Measurements from ENCODE around the gene VAMP1. TPM values are rescaled to one million over a fixed set of nuclear protein-coding genes. Genes with fewer than 3 reads are reported as not detected.

The VAMP1 gene
- total and polyA plus RNA-seq, 2 donors: 8.9 to 17.2 TPM

DNA sequence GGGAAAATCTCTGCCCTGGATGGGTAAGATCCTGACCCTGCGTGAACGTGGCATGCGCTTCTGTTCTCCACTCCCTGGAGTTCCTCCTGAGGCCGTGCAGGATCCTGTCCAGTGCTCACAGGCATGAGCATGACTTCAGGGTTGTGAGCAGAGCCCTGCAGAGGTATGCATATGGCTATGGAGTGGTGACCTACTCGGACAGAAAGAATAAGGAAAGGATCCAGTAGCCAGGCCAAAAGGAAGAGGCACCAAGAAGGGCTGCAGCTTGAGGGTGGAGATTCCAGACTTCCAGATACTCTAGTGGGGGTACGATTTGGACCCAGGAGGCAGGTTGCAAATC, 46.5 kb downstream of the VAMP1 start:
- no peaks in the 10 kb centered on the region for H3K9me3 ChIP-seq (ENCODE audit: control insufficient read depth in 2 of 2, insufficient read depth in 1 of 2, low read length in 1 of 2)
- peak overlapping the region in 1 of 2 donors; percentile 65 for H3K27ac ChIP-seq (ENCODE audit: low read depth in 1 of 2, low read length in 1 of 2)
- 79% methylated on average over 6 of the region's 6 CpGs for WGBS
- H3K27me3 ChIP-seq (ENCODE audit: control insufficient read depth in 2 of 2, insufficient read depth in 1 of 2, low read length in 1 of 2): no peaks in the 10 kb centered on the region
- no peaks in the 10 kb centered on the region for H3K36me3 ChIP-seq (ENCODE audit: control insufficient read depth in 2 of 2, insufficient read depth in 2 of 2, low read length in 1 of 2)
- peaks cover 24 to 41% of the 10 kb centered on the region in 2 donors for H3K4me1 ChIP-seq (ENCODE audit: control insufficient read depth in 2 of 2, insufficient read depth in 2 of 2, low read length in 2 of 2)
- no peak overlapping the region for H3K4me3 ChIP-seq (ENCODE audit: low read length in 2 of 2)
- DNase-seq (ENCODE audit: low read depth in 6 of 9, low spot score in 9 of 9): no peak

DNA sequence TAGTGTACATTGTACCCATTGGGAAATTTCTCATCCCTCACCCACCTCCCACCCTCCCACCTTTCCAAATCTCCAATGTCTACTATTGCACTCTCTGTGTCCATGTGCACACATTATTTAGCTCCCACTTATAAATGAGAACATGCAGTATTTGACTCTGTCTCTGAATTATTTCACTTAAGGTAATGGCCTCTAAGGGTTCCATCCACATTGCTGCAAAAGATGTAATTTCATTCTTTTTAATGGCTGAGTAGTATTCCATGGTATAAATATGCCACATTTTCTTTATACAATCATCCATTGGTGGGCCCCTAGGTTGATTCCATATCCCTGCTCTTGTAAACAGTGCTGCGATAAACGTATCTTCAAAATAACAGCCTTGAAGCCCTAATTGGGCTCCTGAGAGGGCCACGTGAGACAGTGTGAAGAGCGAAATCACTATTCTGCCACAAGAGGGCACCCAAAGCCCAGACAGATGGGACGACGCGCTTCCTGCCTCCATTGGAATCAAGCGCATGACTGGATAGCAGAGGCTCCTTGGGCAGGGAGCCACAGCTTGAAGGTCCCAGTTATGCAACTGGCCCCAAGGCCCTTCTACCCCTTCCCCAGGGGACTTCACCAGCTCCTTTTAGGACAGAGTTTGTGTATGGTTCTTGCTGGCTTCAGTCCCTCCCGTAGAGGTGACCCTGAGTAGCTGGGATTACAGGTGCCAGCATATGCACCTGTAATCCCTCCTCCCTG, 47.0 kb downstream of the VAMP1 start:
- H3K36me3 ChIP-seq (ENCODE audit: control insufficient read depth in 2 of 2, insufficient read depth in 2 of 2, low read length in 1 of 2): no peaks in the 10 kb centered on the region
- WGBS: 11% methylated on average over 9 of the region's 9 CpGs
- peak; percentile 65 to 97 (median 87) for DNase-seq (ENCODE audit: low read depth in 6 of 9, low spot score in 9 of 9)
- H3K4me1 ChIP-seq (ENCODE audit: control insufficient read depth in 2 of 2, insufficient read depth in 2 of 2, low read length in 2 of 2): peaks cover 24 to 41% of the 10 kb centered on the region in 2 donors
- peak overlapping the region in 1 of 2 donors; percentile 65 for H3K27ac ChIP-seq (ENCODE audit: low read depth in 1 of 2, low read length in 1 of 2)
- no peak overlapping the region for H3K4me3 ChIP-seq (ENCODE audit: low read length in 2 of 2)
- H3K27me3 ChIP-seq (ENCODE audit: control insufficient read depth in 2 of 2, insufficient read depth in 1 of 2, low read length in 1 of 2): no peaks in the 10 kb centered on the region
- no peaks in the 10 kb centered on the region for H3K9me3 ChIP-seq (ENCODE audit: control insufficient read depth in 2 of 2, insufficient read depth in 1 of 2, low read length in 1 of 2)

DNA sequence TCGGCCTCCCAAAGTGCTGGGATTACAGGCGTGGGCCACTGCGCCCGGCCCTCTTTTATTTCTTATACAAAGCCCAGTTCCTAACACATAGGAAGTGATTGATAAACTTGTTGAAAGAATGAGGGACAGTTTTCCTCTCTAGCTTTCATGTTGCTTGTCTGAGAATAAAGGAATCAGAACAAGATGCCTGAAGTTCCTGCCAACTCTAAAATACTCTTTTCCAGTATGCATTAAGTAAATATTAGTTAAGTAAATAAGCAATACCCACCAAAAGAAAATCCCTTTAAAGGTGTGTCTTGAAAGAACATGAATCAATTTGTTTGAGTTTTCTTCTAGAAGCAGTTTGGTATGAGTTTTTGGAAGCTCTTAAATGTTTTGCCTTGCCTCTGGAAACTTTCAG, 50.1 kb downstream of the VAMP1 start:
- WGBS: 91% methylated on average over 4 of the region's 4 CpGs
- Histone ChIP-seq H3K27me3 (ENCODE audit: control insufficient read depth in 2 of 2, insufficient read depth in 1 of 2, low read length in 1 of 2) (no peaks in the 10 kb centered on the region), H3K9me3 (ENCODE audit: control insufficient read depth in 2 of 2, insufficient read depth in 1 of 2, low read length in 1 of 2) (no peaks in the 10 kb centered on the region), H3K4me3 (ENCODE audit: low read length in 2 of 2) (no peak overlapping the region), H3K36me3 (ENCODE audit: control insufficient read depth in 2 of 2, insufficient read depth in 2 of 2, low read length in 1 of 2) (no peaks in the 10 kb centered on the region), H3K4me1 (ENCODE audit: control insufficient read depth in 2 of 2, insufficient read depth in 2 of 2, low read length in 2 of 2) (peaks cover 6 to 14% of the 10 kb centered on the region in 2 donors), H3K27ac (ENCODE audit: low read depth in 1 of 2, low read length in 1 of 2) (no peak overlapping the region)
- DNase-seq (ENCODE audit: low read depth in 6 of 9, low spot score in 9 of 9): no peak

DNA sequence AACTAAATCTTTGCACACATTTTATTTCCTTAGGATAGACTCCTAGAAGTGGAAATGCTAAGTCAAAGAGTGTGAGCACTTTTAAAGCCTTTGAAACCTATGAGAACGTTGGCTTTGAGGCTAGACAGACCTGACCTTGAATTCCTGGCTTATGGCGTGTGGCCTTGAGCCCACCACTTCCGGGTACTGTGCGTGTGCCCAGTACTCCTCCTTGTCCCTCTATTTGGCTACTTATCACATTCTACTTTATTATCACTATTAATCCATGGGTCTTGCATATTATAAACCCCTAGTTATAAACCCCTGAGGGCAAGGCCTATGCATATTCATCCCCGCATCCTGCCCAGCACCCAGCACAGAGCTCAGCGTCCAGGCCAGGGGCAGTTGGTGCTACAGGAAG, 51.7 kb downstream of the VAMP1 start:
- no peak for DNase-seq (ENCODE audit: low read depth in 6 of 9, low spot score in 9 of 9)
- 95% methylated on average over 6 of the region's 6 CpGs for WGBS
- H3K27ac ChIP-seq (ENCODE audit: low read depth in 1 of 2, low read length in 1 of 2): no peak overlapping the region
- peaks cover 2 to 5% of the 10 kb centered on the region in 2 donors for H3K4me1 ChIP-seq (ENCODE audit: control insufficient read depth in 2 of 2, insufficient read depth in 2 of 2, low read length in 2 of 2)
- no peaks in the 10 kb centered on the region for H3K9me3 ChIP-seq (ENCODE audit: control insufficient read depth in 2 of 2, insufficient read depth in 1 of 2, low read length in 1 of 2)
- no peaks in the 10 kb centered on the region for H3K36me3 ChIP-seq (ENCODE audit: control insufficient read depth in 2 of 2, insufficient read depth in 2 of 2, low read length in 1 of 2)
- H3K4me3 ChIP-seq (ENCODE audit: low read length in 2 of 2): no peak overlapping the region
- H3K27me3 ChIP-seq (ENCODE audit: control insufficient read depth in 2 of 2, insufficient read depth in 1 of 2, low read length in 1 of 2): no peaks in the 10 kb centered on the region

DNA sequence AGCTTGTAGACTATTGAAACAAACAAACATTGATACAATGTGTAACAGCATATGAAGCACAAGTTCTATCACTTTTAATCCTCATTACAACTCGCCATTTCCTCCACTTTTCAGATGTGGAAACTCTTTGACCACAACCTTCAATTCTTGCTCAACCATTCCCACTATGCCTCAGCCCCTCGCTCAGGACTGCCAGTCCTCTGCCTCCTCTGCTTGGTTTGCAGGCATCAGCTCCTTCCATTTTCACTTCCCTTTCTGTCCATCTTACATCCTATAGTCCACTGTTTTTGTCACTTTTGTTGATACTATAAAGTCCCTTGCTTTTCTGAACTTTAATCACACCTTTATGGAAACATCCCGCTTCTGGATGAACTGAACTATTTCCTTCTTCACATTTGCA, 53.9 kb downstream of the VAMP1 start:
- H3K27me3 ChIP-seq (ENCODE audit: control insufficient read depth in 2 of 2, insufficient read depth in 1 of 2, low read length in 1 of 2): no peaks in the 10 kb centered on the region
- WGBS: 52% methylated on average over 3 of the region's 3 CpGs
- H3K27ac ChIP-seq (ENCODE audit: low read depth in 1 of 2, low read length in 1 of 2): no peak overlapping the region
- H3K4me3 ChIP-seq (ENCODE audit: low read length in 2 of 2): no peak overlapping the region
- no peaks in the 10 kb centered on the region for H3K36me3 ChIP-seq (ENCODE audit: control insufficient read depth in 2 of 2, insufficient read depth in 2 of 2, low read length in 1 of 2)
- no peak for DNase-seq (ENCODE audit: low read depth in 6 of 9, low spot score in 9 of 9)
- H3K9me3 ChIP-seq (ENCODE audit: control insufficient read depth in 2 of 2, insufficient read depth in 1 of 2, low read length in 1 of 2): no peaks in the 10 kb centered on the region
- H3K4me1 ChIP-seq (ENCODE audit: control insufficient read depth in 2 of 2, insufficient read depth in 2 of 2, low read length in 2 of 2): no peaks in the 10 kb centered on the region

Other genes starting within 250 kb of the VAMP1 start
- 0.61 TPM for gene PLEKHG6, start 160.0 kb downstream of the VAMP1 start, total RNA-seq
- gene PLEKHG6, start 160.0 kb downstream of the VAMP1 start, polyA plus RNA-seq: 7.5 TPM
- gene TNFRSF1A, start 128.6 kb downstream of the VAMP1 start, total RNA-seq: 29.8 TPM
- gene TNFRSF1A, start 128.6 kb downstream of the VAMP1 start, polyA plus RNA-seq: 61.6 TPM
- gene SCNN1A, start 95.1 kb downstream of the VAMP1 start, total RNA-seq: 0.61 TPM
- gene SCNN1A, start 95.1 kb downstream of the VAMP1 start, polyA plus RNA-seq: 28.9 TPM
- 8.9 TPM for gene LTBR, start 86.5 kb downstream of the VAMP1 start, total RNA-seq
- gene LTBR, start 86.5 kb downstream of the VAMP1 start, polyA plus RNA-seq: 33.3 TPM
- 42.3 TPM for gene CD27, start 25.7 kb downstream of the VAMP1 start, total RNA-seq
- gene CD27, start 25.7 kb downstream of the VAMP1 start, polyA plus RNA-seq: 75.4 TPM
- 60.6 TPM for gene TAPBPL, start 18.6 kb downstream of the VAMP1 start, total RNA-seq
- gene TAPBPL, start 18.6 kb downstream of the VAMP1 start, polyA plus RNA-seq: 28.6 TPM
- gene MRPL51, start 22.6 kb upstream of the VAMP1 start, total RNA-seq: 252 TPM
- gene MRPL51, start 22.6 kb upstream of the VAMP1 start, polyA plus RNA-seq: 136 TPM
- gene NCAPD2, start 23.4 kb upstream of the VAMP1 start, total RNA-seq: 69.6 TPM
- gene NCAPD2, start 23.4 kb upstream of the VAMP1 start, polyA plus RNA-seq: 18.8 TPM
- gene GAPDH, start 63.8 kb upstream of the VAMP1 start, total RNA-seq: 3,026 TPM
- 1,220 TPM for gene GAPDH, start 63.8 kb upstream of the VAMP1 start, polyA plus RNA-seq
- gene IFFO1, start 85.4 kb upstream of the VAMP1 start, total RNA-seq: 6.7 TPM
- gene IFFO1, start 85.4 kb upstream of the VAMP1 start, polyA plus RNA-seq: 52.0 TPM
- 31.1 TPM for gene NOP2, start 97.6 kb upstream of the VAMP1 start, total RNA-seq
- gene NOP2, start 97.6 kb upstream of the VAMP1 start, polyA plus RNA-seq: 45.5 TPM
- gene CHD4, start 136.7 kb upstream of the VAMP1 start, total RNA-seq: 177 TPM
- 230 TPM for gene CHD4, start 136.7 kb upstream of the VAMP1 start, polyA plus RNA-seq
- gene LPAR5, start 165.3 kb upstream of the VAMP1 start, total RNA-seq: 2.4 TPM
- gene LPAR5, start 165.3 kb upstream of the VAMP1 start, polyA plus RNA-seq: 3.2 TPM
- gene ACRBP, start 176.8 kb upstream of the VAMP1 start, total RNA-seq: 2.0 TPM
- gene ACRBP, start 176.8 kb upstream of the VAMP1 start, polyA plus RNA-seq: 10.5 TPM
- gene ING4, start 192.4 kb upstream of the VAMP1 start, total RNA-seq: 74.0 TPM
- 70.0 TPM for gene ING4, start 192.4 kb upstream of the VAMP1 start, polyA plus RNA-seq
- gene ZNF384, start 218.7 kb upstream of the VAMP1 start, total RNA-seq: 17.2 TPM
- gene ZNF384, start 218.7 kb upstream of the VAMP1 start, polyA plus RNA-seq: 39.3 TPM
- 0.09 TPM for gene PIANP, start 230.1 kb upstream of the VAMP1 start, total RNA-seq
- gene PIANP, start 230.1 kb upstream of the VAMP1 start, polyA plus RNA-seq: 0.23 TPM